HG02840 (cell line): ENCODE measurements around the gene SOX12.

Experiments
- ATAC-seq: cut with Tn5 transposase; IDR thresholded peaks from one replicate; pipeline ENCODE4 v1.9.1; 2021; ENCODE audit warnings: mild to moderate bottlenecking, moderate library complexity, moderate number of reproducible peaks; ENCODE audit not compliant: unreplicated experiment, low FRiP score

Gene SOX12

DNA sequence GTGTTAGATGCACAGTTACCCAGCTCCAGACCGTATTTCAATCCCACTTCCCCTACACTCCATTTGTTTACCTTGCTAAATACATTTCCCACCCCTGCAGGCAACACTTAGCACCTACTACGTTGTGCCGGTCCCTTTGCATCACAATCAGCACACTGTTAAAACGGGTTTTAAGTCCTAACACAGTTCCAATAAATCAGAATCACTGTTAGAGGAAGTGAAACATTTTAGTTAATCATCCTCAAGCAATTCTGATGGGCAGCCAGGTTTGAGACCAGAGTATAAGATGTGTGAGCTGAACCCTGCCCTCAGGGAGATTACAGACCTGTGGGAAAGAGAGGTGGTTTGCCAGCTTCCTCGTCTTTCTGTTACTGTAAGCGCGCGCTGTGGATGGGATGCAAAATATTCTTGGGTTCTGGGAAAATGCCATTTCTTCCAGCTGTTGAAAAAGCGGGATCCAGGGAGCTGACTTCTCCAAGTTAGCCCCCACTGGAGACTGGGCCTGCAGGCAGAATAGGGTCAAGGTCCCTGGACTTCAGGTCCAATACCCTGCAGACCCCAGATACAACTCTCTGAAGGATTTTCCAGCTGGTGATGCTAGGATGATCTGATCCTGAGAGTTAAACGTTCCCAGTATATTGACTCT is 24.9 kb upstream of the SOX12 start:
- no peak for ATAC-seq

DNA sequence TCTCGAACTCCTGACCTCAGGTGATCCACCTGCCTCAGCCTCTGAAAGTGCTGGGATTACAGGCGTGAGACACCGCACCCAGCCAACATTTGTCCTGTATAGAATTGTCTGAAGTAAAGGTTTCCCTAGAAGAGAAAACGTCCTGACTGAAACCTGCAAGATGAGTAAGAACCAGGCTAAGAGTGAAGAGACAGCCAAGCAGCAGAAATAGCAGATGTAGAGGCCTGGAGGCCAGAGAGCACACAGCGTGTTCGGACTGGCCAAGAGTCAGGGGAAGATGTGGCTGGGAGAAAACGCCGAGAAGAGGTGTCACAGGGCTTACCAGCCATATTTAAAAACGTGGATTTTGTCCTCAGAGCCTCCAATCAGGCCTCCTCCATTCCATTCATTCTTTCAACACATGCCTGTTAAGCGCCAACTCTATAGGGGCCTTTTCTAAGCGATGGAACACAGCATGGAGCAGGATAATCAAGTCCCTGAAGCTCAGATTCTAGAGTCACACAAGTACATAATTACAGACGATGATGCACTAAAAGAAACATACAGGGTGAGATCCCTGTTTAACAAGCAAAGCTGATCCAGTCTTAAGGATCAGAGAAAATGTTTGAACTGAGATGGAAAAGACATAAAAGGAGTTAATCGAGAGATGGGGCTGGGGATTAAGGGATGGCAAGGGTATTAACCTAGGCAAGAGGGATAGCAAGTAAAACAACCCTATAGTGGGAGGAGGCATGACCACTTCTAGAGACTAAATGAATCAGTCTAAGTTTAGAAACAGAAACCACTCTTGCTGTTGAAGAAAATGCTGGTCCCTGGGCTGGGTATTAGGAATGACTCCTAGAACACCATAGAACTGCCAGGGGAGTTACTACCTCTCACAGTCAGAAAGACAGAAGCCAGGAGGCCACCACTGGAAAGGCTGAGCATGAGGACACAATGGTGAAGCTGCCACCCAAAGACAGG is 23.2 kb upstream of the SOX12 start:
- ATAC-seq: no peak

DNA sequence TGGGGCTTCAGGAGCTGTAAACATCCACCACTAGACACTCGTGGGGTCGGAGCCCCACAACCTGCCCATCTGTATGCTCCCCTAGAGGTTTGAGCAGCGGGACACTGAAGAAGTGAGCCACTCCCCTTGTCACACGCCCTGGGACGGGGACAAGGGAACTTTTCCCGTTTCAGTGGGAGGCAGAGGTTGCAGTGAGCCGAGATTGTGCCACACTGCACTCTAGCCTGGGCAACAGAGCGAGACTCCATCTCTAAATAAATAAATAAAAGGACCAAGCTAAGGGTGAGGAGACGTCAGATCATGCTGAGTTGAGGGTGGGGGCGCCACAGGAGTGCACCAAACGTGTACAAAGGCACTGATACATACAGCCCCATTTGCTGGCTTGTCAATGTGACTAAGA is 19.6 kb upstream of the SOX12 start:
- ATAC-seq: no peak

GRCh38 chr20:308427-309038 is 16.8 kb upstream of the SOX12 start:
- ATAC-seq: no peak

- no peak for ATAC-seq
These were observed 16.0 kb upstream of the SOX12 start for GRCh38 chr20:309306-309840.

- peak; percentile 96 for ATAC-seq
These were observed 15.3 kb upstream of the SOX12 start for GRCh38 chr20:309841-310644.

DNA sequence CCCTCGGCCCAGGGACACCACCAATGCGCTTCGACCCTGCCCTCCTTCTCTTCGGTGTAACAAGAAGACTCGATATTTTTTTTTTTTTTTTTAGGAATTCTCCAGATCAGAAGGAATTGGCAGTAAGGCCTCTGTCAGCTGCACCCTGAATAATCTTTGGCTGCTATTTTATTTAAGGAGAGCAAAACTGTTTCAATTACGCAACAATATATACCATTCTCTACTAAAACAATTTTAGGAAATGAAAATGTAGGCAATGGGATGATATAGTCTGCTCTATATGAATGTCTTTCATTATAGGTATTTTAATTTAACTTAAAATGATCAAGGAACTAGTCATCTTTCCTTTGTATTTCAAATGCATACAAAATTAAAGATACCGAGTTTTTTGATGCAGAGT is 14.7 kb upstream of the SOX12 start:
- no peak for ATAC-seq

DNA sequence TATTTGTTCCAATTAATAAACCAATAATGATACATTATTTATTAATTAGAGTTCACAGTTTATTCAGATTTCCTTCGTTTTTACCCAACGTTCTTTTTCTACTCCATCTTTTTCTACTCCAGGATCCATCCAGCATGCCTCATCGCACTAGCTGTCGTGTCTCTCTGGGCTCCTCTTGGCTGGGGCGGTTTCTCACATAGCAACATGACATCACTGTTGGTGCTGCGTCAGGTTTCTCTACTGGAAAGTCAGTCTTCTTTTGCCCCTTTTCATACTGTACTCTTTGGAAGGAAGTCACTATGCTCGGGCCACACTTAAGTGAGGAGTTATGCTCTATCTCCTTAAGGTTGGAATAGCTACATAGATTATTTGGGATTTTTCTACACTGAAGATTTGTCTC is 13.7 kb upstream of the SOX12 start:
- ATAC-seq: no peak

DNA sequence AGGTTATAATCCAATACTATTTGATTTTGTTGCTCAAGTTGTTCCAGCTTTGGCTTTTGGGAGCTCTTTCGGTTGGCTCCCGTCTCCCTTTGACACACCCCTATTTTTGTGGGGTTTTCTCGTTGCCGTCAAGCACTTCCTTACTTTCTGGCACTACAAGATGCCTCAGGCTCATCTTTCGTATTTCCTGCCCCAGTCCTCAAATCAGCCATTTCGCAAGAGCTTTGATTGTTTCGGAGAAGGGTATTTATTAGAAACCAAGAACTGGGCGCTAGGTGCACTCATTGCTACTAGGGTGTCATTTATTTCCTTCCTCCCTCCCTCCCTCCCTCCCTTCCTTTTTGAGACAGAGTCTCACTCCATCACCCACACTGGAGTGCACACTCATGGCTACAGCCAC is 13.3 kb upstream of the SOX12 start:
- ATAC-seq: no peak

DNA sequence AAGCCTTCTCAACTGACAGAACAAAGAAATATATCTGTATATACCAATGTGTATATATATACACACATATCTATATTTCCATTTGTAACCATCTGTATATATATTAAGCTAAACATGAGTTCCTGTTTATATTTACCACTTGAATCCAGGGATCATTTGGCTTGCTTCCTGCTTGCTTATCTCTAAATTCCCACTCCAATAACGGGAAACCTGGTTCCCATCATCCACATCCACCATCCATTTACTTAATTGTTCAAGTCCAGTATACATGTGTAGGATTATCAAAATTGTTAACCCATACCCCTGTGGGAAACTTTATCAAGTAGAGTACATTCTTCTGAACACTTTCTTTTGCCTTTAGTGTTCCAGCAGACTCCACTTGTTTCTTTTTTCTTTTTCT is 12.5 kb upstream of the SOX12 start:
- no peak for ATAC-seq

DNA sequence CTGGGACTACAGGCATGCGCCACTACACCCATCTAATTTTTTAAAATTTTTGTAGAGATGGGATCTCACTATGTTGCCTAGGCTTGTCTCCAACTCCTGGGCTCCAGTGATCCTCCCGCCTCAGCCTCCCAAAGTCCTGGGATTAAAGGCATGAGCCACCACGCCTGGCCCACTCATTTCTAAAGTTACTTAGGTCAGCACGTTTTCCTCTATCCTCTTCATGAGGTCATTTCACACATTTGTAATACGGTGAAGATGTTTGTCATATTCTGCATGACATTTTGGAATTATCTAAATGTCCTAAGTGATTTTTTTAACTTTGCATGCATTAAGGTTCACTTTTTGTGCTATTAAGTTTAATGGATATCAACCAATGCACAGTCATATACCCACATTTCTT is 11.9 kb upstream of the SOX12 start:
- no peak for ATAC-seq

DNA sequence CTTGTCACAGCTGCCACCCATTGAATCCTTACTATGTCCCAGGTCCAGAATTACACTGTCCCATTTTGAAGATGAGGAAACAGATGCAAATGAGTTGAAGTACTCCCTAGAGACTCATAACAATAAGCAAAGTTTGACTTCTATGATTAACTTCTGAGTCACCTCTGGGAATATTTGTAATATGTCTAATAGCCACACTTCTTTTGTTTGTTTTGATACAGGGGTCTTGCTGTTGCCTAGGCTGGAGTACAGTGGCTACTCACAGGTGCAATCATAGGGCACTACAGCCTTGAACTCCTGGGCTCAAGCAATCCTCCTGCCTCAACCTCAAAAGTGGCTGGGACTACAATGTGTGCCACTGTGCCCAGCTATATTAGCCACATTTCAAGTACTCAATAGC is 11.4 kb upstream of the SOX12 start:
- ATAC-seq: no peak

DNA sequence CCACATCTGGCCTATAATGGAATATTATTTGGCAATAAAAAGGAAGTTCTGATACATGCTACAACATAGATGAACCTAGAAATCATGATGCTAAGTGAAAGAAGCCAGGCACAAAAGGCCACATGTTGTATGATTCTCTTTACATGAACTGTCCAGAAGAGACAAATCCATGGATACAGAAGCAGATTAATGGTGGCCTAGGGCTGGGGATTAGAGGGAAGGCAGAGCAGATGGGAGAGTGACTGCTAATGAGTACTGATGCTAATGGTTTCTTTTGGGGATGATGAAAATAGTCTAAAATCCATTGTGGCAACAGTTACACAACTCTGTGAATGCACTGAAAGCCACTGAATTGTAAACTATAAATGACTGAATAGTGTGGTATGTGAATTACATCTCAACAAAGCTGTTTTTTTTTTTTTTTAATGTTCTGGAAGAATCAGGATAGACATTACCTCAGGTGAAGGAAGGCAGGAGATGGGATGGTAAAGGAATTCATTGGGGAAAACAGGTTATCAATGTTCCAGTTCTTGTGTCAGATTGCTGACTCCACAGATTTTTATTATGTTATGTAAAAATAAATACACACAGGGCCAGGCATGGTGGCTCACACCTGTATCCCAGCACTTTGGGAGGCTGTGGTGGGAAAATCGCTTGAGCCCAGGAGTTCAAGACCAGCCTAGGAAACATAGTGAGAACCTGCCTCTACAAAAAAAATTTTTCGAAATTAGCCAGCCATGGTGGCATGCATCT is 8.9 kb upstream of the SOX12 start:
- ATAC-seq: no peak

DNA sequence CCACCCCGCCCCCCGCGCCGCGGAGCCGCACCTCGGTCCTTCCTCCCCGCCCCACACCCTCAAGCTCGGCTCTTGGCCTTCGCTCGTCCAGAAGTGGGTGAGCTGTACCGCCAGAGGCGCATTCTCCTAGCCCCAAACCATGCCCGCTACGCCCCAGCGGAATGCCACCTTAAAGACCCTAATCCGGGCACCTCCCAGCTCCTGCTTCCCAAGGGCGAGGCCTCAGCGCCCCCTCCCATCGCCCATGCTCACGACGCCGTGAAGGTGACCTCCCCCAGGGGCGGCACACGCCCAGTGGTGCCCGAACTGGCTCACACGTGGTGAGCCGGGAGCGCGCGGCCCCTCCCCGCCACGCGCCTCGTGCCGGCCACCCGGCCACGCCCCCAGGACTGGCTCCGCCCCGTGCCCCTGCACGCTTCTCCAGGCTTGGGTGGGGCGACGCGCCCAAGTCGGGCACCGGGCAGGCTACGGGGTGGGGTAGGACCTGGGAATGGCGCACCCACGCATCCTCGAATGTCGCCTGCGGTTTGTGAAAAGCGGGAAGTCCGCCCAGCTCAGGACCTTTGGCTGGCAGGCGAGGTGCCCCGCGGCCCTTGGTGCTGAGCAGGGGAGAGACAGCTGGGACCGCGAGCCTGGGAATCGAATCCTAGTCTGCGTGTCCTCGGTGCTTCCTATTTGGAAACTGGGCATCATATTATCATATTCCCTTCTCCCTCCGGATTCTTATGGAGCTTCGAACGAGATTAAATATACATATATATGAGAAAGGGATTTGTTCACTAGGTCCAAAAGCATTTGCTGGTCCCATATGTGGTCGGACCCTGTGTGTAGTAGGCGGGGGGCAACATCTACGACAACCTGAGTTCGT is 941 bp upstream of the SOX12 start:
- ATAC-seq: peak; percentile 47

GRCh38 chr20:325889-326644 is 715 bp downstream of the SOX12 start:
- ATAC-seq: peak; percentile 9

GRCh38 chr20:326645-327185 is 1.4 kb downstream of the SOX12 start:
- no peak for ATAC-seq

DNA sequence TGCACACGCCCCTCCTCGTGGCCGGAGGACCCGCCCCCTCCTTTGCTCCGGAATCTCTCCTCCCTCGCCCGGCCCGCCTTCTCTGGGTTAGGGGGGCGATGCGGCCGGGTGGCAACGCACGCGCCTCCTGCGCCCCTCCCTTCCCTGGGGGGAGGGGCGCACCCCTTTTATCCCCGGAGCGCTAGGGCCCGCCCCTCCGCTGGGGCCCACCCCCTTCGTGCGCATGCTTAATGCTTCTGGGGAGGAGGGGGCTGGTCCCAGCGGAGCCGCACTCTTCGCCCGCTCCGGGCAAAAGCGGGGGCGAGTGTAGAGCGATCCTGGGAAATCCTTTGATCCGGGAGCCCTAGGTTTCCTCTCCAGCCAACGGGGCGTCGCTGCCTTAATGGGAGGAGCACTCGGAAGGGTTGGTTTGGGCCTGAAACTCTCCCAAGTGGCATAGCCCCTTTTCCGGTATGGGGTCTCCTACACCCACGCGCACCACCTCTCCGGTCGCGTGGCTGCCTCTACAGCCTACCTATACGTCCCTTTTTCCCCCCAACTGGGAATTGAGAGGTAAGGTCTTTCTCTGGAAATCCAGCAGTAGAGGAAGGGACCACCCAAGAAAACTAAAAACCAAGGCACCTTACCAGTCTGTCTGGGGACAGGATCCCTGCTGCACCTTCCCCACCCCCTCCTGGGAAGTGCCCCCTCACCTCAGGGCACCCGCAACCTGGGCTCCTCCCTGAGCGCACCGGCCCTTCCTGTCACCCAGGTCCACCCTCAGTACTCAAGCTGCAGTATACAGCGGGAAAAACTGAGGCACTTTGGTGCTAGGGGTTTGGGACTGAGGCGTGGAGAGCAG is 2.1 kb downstream of the SOX12 start:
- no peak for ATAC-seq
